ENCODE results near the gene CELSR1.
"Not testable (repeated sequence)": the region's sequence is repeated elsewhere in the genome, so short reads cannot be mapped to it uniquely, and the experiment has no call there.

CELSR1 gene

DNA sequence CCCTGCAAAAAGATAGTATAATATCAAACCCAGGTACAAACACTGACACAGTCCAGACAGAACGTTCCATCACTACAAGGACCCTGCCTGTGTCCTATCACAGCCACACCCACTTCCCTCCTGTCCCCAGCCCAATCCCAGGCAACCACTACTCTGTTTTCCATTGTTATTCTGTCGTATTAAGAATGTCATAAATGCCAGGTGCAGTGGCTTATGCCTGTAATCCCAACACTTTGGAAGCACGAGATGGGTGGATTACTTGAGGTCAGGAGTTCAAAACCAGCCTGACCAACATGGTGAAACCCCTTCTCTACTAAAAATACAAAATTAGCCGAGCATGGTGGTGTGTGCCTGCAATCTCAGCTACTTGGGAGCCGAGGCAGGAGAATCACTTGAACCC lies 112.9 kb downstream of the CELSR1 start:
- no peak for DNase-seq (ENCODE audit: low read depth, low spot score)

DNA sequence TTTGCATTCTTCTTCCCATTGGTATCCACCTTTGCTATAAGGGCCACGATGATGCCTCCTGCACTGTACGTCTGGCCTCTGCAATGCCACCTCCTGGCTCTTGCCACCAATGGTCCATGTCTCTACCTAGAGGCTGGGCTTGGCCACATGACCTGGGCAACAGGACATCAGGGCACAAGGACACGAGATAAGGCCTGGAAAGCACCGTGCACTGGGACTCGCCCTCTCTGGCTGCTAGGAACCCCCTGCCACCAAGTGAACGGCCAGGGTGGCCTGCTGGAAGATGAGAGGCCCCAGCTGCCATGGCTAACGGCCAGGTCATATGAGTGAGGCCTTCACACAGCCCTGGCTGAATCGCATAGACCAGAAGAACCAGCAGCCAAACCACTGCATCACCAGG lies 114.5 kb downstream of the CELSR1 start:
- DNase-seq (ENCODE audit: low read depth, low spot score): no peak

DNA sequence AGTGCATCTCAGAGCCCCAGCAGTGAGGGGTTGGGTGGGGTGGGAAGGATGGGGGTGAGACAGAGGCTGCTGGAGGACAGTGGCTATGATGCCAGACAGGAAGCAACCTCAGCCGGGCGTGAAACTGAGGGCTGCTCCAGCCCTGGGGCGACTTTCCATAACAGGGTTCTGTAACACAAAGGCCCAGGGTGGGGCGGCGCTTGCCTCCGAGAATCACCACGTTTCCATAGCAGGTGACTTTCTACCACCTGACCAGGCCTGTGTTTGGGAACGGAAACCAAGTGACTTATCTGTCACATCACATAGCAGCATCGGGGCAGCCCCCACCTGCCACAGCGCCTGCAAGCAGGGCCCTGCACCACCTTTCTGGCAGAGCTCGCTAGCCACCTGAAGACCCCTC lies 116.2 kb downstream of the CELSR1 start:
- no peak for DNase-seq (ENCODE audit: low read depth, low spot score)

DNA sequence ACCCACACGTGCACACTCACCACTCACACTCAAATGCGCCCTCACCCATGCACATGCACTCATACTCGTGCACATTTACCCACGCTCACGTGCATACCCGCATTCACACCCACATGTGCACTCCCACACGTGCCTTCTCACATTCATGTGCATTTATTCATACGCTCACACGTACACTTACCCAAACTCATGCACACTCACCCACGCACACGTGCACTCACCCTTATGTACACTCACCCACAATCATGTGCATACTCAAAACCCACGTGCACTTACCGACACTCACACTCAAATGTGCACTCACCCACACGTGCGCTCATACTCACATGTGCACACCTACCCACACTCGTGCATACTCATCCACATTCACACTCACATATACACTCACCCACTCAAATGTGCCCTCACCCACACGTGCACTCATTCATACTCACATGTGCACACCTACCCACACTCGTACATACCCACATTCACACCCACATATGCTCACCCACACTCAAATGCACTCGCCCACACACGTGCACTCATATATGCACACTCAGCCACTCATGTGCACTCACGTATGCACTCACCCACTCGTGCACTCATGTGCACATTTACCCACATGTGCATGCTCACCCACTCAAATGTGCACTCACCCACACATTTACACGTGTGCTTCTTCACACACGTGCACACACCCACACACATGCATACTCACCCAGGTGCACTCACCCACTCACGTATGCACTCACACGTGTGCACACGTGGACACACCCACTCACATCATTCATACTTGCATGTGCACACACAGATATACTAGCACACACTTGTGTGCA lies 117.5 kb downstream of the CELSR1 start:
- DNase-seq (ENCODE audit: low read depth, low spot score): no peak

DNA sequence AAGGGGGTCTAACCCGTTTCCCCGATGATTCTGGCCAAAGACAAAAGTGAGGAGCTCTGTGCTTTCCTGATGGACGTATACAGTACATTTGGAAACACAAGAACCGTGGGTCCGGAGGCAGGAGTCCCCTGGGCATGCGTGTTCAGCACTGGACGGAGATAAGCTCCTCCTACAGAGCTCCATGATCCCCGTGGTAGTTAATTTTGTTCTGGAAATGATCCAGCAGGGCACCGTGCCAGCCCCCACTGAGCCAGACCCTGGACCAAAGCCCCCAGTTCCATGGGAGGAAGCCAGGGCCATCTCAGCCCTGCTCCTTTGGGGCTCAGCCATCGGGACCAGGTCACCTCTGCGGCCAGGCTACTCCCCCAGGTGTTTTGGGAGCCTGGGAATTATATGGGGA lies 118.6 kb downstream of the CELSR1 start:
- no peak for DNase-seq (ENCODE audit: low read depth, low spot score)

DNA sequence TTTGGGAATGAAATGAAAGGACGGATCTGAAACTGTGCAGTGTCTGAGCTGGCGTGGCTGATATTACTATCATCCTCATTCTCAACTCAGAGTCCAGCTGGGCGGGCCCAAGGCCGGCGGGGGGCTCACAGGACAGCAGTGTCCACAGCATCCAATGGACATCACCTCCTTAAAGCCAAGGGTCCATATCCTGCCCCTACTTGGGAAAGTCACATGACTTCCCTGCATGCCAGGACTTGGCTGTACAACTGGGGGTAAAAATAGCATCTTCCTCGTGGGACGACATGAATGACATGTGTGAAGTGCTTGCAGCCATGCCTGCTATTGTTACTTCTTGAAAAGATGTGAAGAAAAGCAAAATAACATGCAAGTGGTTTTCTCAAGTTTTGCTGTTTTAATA lies 119.7 kb downstream of the CELSR1 start:
- DNase-seq (ENCODE audit: low read depth, low spot score): no peak

DNA sequence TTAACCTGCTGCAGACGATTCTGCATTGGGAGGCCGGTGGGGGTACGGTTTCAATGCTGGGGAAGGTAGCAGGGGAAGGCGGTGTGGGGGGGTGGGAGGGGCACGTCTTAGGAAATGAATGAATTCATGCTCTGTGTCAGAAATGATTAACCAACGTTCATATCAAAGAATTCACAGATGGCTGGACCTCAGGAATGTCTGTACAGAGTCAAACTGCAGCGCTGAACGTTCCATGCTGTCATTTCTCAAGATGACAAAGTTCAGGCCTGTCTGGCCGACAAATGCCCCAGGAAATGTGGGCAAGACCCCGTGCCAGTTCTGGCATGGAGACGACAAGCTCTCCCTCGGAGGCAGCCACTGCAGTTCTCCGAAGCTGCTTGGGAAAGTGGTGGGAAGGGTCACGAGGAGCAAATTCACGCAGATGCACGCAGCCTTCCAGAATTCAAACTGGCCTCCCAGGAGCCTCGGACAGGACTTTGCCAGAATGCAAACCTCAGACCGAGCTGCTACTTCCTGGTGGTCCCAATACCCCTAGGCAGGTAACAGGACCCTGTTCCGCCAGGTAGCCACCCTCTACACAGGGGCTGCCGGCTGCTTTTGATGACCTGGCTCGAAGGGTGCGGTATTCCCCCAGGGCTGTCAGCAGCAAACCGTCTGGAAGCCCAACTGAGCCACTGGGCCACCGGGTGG lies 120.4 kb downstream of the CELSR1 start:
- no peak for DNase-seq (ENCODE audit: low read depth, low spot score)

DNA sequence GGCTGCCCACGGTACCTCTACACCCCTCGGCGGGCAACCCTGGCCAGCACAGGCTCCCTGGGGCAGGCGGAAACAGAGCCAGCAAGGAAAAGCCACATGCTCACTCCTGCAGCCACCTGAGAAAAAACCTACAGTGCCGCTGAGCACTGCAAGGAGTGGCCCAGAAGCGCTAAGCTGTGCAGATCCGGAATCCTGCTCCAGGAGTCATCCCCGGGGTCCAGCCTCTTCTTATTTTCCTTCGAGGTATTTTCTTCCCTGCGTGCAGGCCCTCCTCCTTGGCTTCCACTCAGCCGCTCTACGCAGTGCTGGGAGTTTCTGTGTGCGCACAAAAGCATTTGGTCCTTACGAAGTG lies 120.9 kb downstream of the CELSR1 start:
- DNase-seq (ENCODE audit: low read depth, low spot score): no peak

DNA sequence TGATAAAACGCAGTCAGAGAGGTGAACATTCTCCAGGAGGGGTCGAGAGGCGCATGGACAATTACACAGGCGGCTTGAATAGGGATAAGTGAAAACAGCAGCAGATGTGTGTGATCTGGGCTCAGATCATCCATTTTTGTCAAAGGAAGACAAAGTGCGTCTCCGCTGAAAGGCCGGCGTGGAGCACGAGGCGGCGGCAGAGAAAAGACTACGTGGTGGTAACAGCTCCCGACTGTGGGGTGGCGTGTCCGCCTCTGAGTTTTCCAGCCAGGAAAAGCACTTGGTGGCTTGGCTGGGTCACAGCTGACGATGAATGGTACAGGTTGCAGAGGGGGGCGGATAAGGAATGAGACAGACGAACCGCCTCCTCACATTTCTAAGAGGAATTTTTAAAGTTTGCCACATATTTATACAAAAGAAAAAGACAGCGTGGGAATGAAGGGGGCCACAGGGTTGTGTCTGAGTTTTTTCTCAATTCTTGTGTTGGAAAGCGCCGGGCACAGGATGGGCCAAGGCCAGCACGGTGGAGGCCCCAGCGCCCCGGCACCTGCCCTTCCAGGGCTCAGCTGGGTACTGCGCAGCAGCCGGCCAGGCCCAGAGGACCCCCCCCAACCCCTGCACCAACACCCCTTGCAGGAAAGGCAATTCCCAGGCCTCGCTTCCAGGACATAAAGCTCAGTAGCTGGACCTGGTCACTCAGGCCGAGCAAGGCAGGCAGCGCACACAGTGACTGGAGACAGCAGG lies 121.5 kb downstream of the CELSR1 start:
- no peak for DNase-seq (ENCODE audit: low read depth, low spot score)

DNA sequence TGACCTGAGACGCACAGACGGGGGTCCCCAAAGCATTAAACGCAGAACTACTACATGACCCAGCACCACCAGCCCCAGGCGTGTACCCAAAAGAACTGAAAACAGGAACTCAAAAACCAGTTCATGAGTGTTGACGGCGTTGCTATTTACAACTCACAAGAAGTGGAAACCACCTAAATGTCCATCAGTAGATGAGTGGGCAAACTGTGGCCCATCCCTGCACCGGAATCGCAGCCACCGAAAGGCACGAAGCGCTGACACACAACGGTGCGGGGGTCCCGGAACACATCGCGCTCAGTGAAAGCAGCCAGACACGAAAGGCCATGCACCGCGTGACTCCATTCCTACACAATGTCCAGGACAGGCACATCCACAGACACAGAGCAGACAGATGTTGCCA lies 122.7 kb downstream of the CELSR1 start:
- DNase-seq (ENCODE audit: low read depth, low spot score): no peak

DNA sequence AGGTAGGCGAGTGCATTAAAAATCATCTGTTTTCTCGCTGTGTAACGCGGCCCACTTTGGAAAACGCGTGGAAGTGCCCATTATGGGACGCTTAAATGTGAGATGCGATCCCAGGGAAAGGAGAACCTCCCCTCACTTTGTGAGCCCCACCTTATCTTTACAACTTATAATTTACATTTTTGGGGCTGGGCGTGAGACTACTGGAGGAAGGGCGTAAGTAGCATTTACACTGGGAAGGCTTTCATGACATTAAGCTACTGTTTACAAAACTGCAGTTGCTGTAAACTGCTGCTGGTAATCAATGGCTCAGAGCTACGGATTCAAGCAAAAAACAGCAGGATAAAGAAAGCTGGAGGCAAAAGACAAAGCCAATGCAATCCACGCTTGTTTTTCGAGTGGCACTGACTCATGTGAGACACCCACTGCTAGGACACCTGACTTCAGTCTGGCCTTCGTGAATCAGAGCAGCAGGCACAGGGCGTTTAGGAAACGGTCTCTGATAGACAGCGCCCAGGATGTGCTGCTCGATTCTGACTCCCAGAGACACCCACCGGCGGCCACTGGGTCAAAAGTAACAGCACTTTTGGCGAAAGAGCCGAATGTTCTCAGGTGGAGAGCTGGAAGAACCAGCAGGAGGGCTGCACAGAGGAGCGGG lies 123.6 kb downstream of the CELSR1 start:
- DNase-seq (ENCODE audit: low read depth, low spot score): no peak

DNA sequence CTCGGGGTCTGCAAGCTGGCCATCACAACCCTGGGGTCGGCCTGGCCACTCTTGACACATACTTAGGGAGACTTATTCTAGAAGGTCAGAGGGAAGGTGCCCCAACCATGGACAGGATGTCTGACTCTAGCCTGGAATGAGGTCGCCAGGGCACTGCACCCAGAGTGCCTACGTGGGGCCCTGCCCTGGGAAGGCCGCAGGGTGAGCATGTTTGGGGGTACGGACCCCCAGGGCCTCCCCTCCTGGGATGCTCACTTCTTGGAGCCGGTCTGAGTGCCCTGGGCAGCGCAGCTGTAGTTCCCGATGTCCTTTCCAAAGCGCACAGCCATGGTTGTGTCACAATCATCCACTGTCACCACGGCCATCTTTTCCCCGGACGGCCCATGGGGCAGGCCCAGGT lies 126.1 kb downstream of the CELSR1 start:
- no peak for DNase-seq (ENCODE audit: low read depth, low spot score)

DNA sequence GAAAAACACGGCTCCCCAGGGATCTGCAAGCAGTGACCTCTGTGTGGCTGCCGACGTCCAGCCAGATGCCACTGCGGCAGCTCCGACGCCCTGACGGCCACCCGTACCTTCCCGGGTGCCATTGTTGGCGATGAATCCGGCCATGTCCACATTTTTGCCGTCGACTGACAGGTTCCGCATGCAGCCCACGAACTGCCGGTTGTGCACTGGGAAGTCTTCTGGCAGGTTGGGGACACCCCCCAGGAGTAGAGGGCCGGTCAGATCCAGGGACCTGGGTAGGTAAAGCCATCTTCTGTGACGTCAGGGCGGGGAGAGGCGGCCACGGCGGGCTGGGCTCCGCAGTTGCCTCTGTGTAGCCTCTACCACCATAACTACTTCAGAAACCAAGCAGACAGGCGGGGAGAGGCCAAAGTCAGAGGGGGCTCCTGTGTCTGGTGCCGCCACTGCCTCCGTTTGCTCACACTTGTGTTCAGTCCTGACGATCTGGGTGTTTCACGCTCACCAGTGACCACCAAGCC lies 127.1 kb downstream of the CELSR1 start:
- DNase-seq (ENCODE audit: low read depth, low spot score): no peak

DNA sequence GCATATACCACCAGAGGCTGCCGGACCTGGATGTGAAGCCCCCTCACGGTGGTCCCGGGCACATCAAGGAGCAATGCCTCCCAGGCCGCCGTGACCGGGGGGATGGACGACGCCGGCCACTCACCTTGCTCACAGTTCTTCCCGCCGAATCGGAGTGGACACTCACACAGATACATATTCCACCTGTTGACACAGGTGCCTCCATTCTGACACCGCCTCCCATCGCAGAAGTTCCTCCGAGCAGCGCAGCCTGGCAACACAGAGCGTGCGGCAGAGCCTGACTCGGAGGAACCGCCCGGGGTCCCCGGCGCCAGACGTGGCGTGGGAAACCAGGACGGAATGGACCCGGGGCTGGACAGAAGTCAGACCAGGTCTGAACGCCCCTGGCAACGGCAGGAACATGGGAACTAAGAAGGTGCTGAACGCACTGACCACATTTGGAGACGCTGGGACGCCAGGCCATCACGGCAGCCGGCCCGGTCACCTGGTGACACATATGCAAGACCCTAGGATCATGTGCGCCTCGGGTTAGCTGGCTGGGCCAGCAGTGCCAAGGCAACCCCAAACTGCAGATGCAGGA lies 127.7 kb downstream of the CELSR1 start:
- no peak for DNase-seq (ENCODE audit: low read depth, low spot score)

DNA sequence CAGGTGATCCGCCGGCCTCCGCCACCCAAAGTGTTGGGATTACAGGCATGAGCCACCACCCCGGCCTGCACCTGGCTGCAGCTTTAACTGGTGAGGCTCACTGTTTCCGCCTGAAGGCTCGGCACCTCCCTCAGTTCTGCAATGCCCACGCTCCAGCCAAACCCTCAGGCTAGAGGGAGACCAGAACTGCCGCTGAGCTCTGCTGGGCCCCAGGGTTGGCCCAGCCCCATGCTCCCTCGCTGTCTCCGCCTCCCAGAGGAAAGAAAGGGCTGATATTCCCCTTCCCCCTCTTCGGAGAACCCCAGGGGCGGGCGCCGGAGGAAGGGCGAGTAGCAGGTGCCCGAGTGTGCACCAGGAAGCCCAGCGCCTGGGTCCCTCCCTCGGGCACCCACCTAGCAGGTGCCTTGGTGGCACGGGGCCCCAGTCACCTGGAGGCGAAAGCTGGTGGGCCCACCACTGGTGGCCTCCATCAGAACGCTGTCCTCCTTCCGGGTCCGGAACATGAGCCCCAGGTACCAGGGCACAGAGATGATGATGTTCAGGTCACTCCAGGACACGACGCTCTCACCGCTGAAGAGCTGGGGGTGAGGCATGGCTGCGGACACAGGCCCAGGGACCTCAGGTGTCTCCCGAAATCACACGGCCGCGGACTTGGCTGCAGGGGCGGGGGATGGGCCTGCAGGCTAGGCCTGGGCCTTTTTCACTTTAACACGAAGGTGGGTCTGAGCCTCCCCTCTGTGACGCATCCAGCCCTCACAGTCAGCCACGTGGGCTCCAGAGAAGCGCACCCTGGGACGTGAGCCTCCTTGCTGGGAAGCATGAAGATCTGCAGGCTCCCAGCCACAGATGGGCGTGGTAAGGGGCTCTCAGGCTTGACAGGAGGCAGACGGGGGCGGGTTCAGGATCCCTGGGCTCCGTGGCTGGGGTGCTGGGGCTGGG lies 128.6 kb downstream of the CELSR1 start:
- no peak for DNase-seq (ENCODE audit: low read depth, low spot score)

DNA sequence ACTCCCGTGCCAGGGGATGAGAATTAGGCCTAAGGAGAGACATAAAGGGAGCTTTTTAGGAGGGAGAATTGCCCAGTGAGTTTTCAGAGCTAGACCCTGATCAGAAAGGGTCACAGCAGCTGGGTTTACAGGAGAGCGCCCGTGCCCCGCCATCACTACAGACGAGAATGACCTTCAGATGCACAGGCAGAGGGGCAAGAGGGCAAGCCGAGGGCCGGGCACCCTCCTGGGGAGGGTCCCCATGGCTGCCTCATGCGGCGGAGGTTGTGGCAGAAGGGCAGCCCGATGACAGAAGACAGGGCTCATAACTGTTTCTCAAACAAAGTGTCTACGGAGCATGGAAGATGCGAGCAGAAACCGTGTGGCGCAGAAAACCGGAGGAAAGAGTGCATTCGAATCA lies 129.7 kb downstream of the CELSR1 start:
- DNase-seq (ENCODE audit: low read depth, low spot score): no peak

DNA sequence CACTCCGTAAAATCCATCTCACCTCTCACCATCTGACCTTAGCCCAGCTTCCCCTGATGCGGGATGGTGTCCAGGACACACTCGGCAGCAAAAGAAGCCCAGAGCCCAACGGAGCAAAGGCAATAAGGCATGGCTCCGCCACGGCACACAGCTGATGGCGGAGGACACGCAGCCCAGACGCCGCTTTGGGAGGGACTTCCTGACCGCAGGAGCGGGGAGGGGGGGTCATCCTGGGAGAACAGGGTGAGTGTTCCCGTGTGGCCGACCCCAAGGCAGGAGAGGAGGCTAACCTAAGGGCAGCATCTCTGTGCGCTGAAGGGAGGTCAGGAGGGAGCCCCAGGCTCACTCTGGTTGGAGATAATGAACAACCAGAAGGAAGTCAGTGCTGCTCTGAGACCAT lies 130.6 kb downstream of the CELSR1 start:
- DNase-seq (ENCODE audit: low read depth, low spot score): no peak

DNA sequence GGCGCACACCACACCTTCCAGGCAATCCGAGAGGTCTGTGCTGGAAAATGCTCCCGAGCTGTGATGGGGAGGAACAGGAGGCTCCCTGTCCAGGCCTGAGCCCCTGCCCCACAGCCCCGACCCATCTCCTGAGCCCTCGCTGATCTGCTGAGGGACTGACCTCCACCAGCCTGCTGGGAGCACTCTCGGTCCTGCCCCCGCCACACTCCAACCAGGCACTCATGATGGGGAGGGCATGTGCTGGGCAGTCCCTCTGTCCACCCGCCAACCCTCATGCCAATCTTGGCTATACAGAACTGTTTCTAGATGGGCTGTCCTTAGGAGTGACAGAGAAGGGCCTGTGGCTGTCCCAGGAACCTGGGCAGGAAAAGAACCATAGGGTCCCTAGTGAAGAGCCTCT lies 131.1 kb downstream of the CELSR1 start:
- DNase-seq (ENCODE audit: low read depth, low spot score): no peak

DNA sequence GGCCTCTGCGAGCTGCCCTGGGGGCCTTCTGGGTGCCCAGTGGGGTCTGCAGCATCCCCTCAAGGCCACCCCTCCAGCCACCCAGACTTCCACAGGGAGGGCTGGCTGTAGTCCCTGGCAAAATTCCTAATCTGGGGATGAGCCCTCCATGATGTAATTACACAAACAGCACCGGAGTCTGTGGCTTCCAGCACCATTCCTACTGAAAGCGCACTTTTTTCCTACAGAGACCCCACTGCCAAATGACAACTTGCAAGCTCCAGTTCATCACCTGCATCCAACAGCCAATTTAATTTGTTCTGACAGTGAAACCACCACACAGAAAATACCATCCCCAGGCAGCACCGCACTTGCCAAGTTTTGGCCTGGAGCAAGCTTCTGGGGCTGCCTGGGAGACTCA lies 131.5 kb downstream of the CELSR1 start:
- DNase-seq (ENCODE audit: low read depth, low spot score): no peak

DNA sequence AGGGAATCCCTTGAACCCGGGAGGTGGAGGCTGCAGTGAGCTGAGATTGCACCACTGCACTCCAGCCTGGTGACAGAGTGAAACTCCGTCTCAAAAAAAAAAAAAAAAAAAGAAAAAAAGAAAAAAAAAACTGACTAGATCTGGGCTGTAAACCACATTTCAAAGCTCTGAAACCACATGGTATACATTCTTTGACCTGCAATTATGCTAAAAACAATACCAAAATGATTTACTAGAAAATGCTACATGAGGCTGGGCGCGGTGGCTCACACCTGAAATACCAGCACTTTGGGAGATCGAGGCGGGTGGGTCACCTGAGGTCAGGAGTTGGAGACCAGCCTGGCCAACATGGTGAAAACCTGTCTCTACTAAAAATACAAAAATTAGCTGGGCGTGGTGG lies 133.5 kb downstream of the CELSR1 start:
- DNase-seq (ENCODE audit: low read depth, low spot score): not testable (repeated sequence)

DNA sequence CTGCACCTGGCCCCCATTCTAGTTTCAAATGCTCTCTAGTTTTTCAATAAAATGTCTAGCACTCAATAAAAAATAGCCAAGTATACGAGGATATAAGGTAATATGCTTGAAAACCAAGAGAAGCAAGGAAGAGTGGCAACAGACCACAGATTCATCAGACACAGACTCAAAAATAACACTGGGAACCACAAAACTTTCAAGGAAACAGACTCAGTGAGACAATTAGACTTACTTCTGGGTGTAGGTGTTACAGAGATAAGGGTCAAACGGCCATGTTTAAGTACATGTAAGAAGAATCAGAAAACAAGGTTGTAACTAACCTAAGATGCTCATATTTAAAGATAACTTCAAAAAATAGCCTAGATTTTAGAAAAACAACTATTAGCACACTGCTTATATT lies 134.9 kb downstream of the CELSR1 start:
- no peak for DNase-seq (ENCODE audit: low read depth, low spot score)

All from iPS DF 19.7 (cell line).